ENCODE results near the gene DEGS2. TPM values are rescaled to one million over a fixed set of nuclear protein-coding genes. Genes with fewer than 3 reads are reported as not detected.

Gene DEGS2
- total RNA-seq, 1 experiment from 2014 or later: 1.6 TPM

GRCh38 chr14:100108042-100108825 is 51.2 kb downstream of the DEGS2 start:
- Histone ChIP-seq H3F3A (ENCODE audit: low read length, unreplicated experiment) (no peaks in the 10 kb centered on the region), H3K4me2 (ENCODE audit: low read length) (no peak overlapping the region), H3K4me1 (ENCODE audit: insufficient read depth, low read length) (peaks cover 21% of the 10 kb centered on the region), H3K9me3 (ENCODE audit: low read length) (no peaks in the 10 kb centered on the region), H3K27ac (ENCODE audit: low read length) (no peak overlapping the region), H3K36me3 (ENCODE audit: low read depth, low read length) (no peaks in the 10 kb centered on the region), H3K27me3 (ENCODE audit: low read length) (no peaks in the 10 kb centered on the region), H4K20me1 (ENCODE audit: low read length) (no peaks in the 10 kb centered on the region), H3K9ac (ENCODE audit: low read length) (no peak overlapping the region), H3K9me2 (replicated peaks; ENCODE audit: low read length) (no peaks in the 10 kb centered on the region), H3K79me2 (ENCODE audit: low read length) (no peaks in the 10 kb centered on the region), H2AFZ (ENCODE audit: low read length) (0 out of 2 replicates have a peak overlapping the region, but pooled peaks have one; percentile 15), H3K4me3 (ENCODE audit: low read length) (no peak overlapping the region)
- ChIA-PET POLR2A (ENCODE audit: unreplicated experiment) (no interaction called here), CTCF (interaction anchor here (0.6 to 0.9 kb wide), 6 partner anchors 34 to 113 kb away, joined by 3 to 4 read pairs (median 3); no protein-coding TSS in a partner anchor)
- no TSS peak for BruUV-seq (replicated peaks)
- TF ChIP-seq EZH2 (IDR thresholded peaks at IDR 0.05; ENCODE audit: low read length, unreplicated experiment) (no peak), CTCF (conservative IDR thresholded peaks at IDR 0.05; ENCODE audit: low read depth, low read length) (peak; percentile 93)
- peak; percentile 82 for DNase-seq
- peak; percentile 83 for ATAC-seq
- intact Hi-C loops (cut with micrococcal nuclease): loop anchor here (1.0 to 5.0 kb wide), 5 partner anchors 32 to 126 kb away; no protein-coding TSS in a partner anchor

- intact Hi-C loops (cut with micrococcal nuclease): loop anchor here (5.0 kb wide), 1 partner anchor 75 kb away; no protein-coding TSS in a partner anchor
- no TSS peak for BruUV-seq (replicated peaks)
- no peak for DNase-seq
Measured at GRCh38 chr14:100107236-100107635, 52.2 kb downstream of the DEGS2 start.

More at GRCh38 chr14:100107236-100107635, 52.2 kb downstream of the DEGS2 start:
- Histone ChIP-seq H4K20me1 (ENCODE audit: low read length) (no peaks in the 10 kb centered on the region), H3K27me3 (ENCODE audit: low read length) (no peaks in the 10 kb centered on the region), H3F3A (ENCODE audit: low read length, unreplicated experiment) (no peaks in the 10 kb centered on the region), H3K27ac (ENCODE audit: low read length) (no peak overlapping the region), H3K79me2 (ENCODE audit: low read length) (no peaks in the 10 kb centered on the region), H3K4me1 (ENCODE audit: insufficient read depth, low read length) (peaks cover 21% of the 10 kb centered on the region), H3K9ac (ENCODE audit: low read length) (no peak overlapping the region), H3K36me3 (ENCODE audit: low read depth, low read length) (no peaks in the 10 kb centered on the region), H3K9me2 (replicated peaks; ENCODE audit: low read length) (no peaks in the 10 kb centered on the region), H3K9me3 (ENCODE audit: low read length) (no peaks in the 10 kb centered on the region), H3K4me2 (ENCODE audit: low read length) (no peak overlapping the region), H2AFZ (ENCODE audit: low read length) (no peak overlapping the region), H3K4me3 (ENCODE audit: low read length) (no peak overlapping the region)
- POLR2A ChIA-PET (ENCODE audit: unreplicated experiment): no interaction called here
- no peak for ATAC-seq
- CTCF ChIA-PET: interaction anchor here (0.8 to 0.9 kb wide), 2 partner anchors 35 to 86 kb away, joined by 4 read pairs; no protein-coding TSS in a partner anchor
- no peak for TF ChIP-seq CTCF (conservative IDR thresholded peaks at IDR 0.05; ENCODE audit: low read depth, low read length)
- TF ChIP-seq EZH2 (IDR thresholded peaks at IDR 0.05; ENCODE audit: low read length, unreplicated experiment): no peak
- no peak for TF ChIP-seq EZH2phosphoT487 (IDR thresholded peaks at IDR 0.05; ENCODE audit: borderline replicate concordance, low read length)

Data from PC-3 (cell line).